HEK293 (cell line): ENCODE measurements around the gene GNAS.
A peak's percentile ranks its signal among the peaks of the same experiment; 100 is the strongest.

Experiments
- CTCF ChIA-PET: fragments of 350-600 bp; formaldehyde crosslinking; extraction: SDS; loops from one replicate; lab custom pipeline; 2021; ENCODE audit warnings: antibody characterized with exemption; lab: Yijun Ruan, JAX
- POLR2A ChIA-PET: fragments of 300-600 bp; formaldehyde crosslinking; extraction: SDS; loops from one replicate; lab custom pipeline; 2020; ENCODE audit warnings: antibody characterized with exemption, inconsistent platforms; lab: Yijun Ruan, JAX
- H3K27ac ChIP-seq: fragments of 200-500 bp; sonication (Bioruptor generic); 2 replicates; pipeline ENCODE4 v1.5.1; 2014; ENCODE audit warnings: low read depth, low read length, control low read depth, inconsistent platforms; ENCODE audit errors: extremely low read depth
- H3K36me3 ChIP-seq, 2 experiments: fragments of 200-500 bp in 1 of 2; sonication (Bioruptor generic) in 1 of 2; 1 replicate in 1 of 2; 2 replicates in 1 of 2; pipeline ENCODE4 v1.5.1; 2014 to 2017; ENCODE audit warnings: inconsistent platforms in 2 of 2, low read length in 2 of 2; ENCODE audit not compliant: control insufficient read depth in 2 of 2, insufficient read depth in 1 of 2
- H3K4me1 ChIP-seq: fragments of 200-500 bp; sonication (Bioruptor generic); 2 replicates; pipeline ENCODE4 v1.5.1; 2014; ENCODE audit warnings: mild to moderate bottlenecking, low read length, inconsistent platforms; ENCODE audit not compliant: control insufficient read depth, insufficient read depth
- H3K4me3 ChIP-seq: 2 replicates; pipeline ENCODE4 v1.5.1; 2011; ENCODE audit warnings: low read depth, mild to moderate bottlenecking, control low read depth, low read length, moderate library complexity
- H3K9me3 ChIP-seq: fragments of 200-500 bp; sonication (Bioruptor generic); 2 replicates; pipeline ENCODE4 v1.5.1; 2014; ENCODE audit warnings: low read depth, low read length, inconsistent platforms; ENCODE audit not compliant: control insufficient read depth, insufficient read depth
- GFI1B ChIP-seq: fragments of 450-650 bp; formaldehyde crosslinking; IDR thresholded peaks from 2 replicates; pipeline ENCODE4 v1.5.1; 2016; ENCODE audit warnings: missing biosample characterization, missing genetic modification characterization
- IKZF3 ChIP-seq: fragments of 450-650 bp; IDR thresholded peaks from 2 replicates; pipeline ENCODE4 v1.5.0; 2018; ENCODE audit warnings: missing biosample characterization, mild to moderate bottlenecking, missing genetic modification characterization, moderate library complexity
- KLF16 ChIP-seq: fragments of 450-650 bp; formaldehyde crosslinking; IDR thresholded peaks from 2 replicates; pipeline ENCODE4 v1.5.1; 2017; ENCODE audit warnings: missing biosample characterization, missing genetic modification characterization
- KLF8 ChIP-seq: fragments of 450-650 bp; formaldehyde crosslinking; IDR thresholded peaks from 2 replicates; pipeline ENCODE4 v1.5.1; 2016; ENCODE audit warnings: missing biosample characterization, missing genetic modification characterization
- OSR2 ChIP-seq: fragments of 450-650 bp; formaldehyde crosslinking; IDR thresholded peaks from 2 replicates; pipeline ENCODE4 v1.5.1; 2016; ENCODE audit warnings: missing biosample characterization, missing genetic modification characterization
- PRDM1 ChIP-seq: fragments of 450-650 bp; formaldehyde crosslinking; IDR thresholded peaks from 2 replicates; pipeline ENCODE4; 2016; ENCODE audit warnings: missing biosample characterization, missing genetic modification characterization
- SCRT2 ChIP-seq: fragments of 450-650 bp; formaldehyde crosslinking; IDR thresholded peaks from 2 replicates; pipeline ENCODE4 v1.5.1; 2016; ENCODE audit warnings: missing biosample characterization, missing genetic modification characterization
- SP7 ChIP-seq: fragments of 450-650 bp; formaldehyde crosslinking; IDR thresholded peaks from 2 replicates; pipeline ENCODE4 v1.5.1; 2016; ENCODE audit warnings: missing biosample characterization, missing genetic modification characterization
- WT1 ChIP-seq: fragments of 450-650 bp; formaldehyde crosslinking; IDR thresholded peaks from 2 replicates; pipeline ENCODE4 v1.5.1; 2016; ENCODE audit warnings: missing biosample characterization, missing genetic modification characterization
- ZBTB17 ChIP-seq: fragments of 450-650 bp; formaldehyde crosslinking; IDR thresholded peaks from 2 replicates; pipeline ENCODE4 v1.5.1; 2016; ENCODE audit warnings: missing biosample characterization, missing genetic modification characterization
- ZBTB21 ChIP-seq: fragments of 450-650 bp; formaldehyde crosslinking; IDR thresholded peaks from 2 replicates; pipeline ENCODE4 v1.5.1; 2017; ENCODE audit warnings: missing biosample characterization, missing genetic modification characterization
- ZNF10 ChIP-seq: fragments of 450-650 bp; formaldehyde crosslinking; IDR thresholded peaks from 2 replicates; pipeline ENCODE4 v1.5.1; 2017; ENCODE audit warnings: missing biosample characterization, missing genetic modification characterization
- ZNF239 ChIP-seq: fragments of 450-650 bp; formaldehyde crosslinking; IDR thresholded peaks from 2 replicates; pipeline ENCODE4 v1.5.1; 2016; ENCODE audit warnings: missing biosample characterization, missing genetic modification characterization
- ZNF292 ChIP-seq: fragments of 450-650 bp; formaldehyde crosslinking; IDR thresholded peaks from 2 replicates; pipeline ENCODE4 v1.5.1; 2016; ENCODE audit warnings: low read depth, missing biosample characterization, missing genetic modification characterization, borderline replicate concordance
- ZNF394 ChIP-seq: fragments of 450-650 bp; formaldehyde crosslinking; IDR thresholded peaks from 2 replicates; pipeline ENCODE4 v1.5.1; 2016; ENCODE audit warnings: missing biosample characterization, missing genetic modification characterization, mild to moderate bottlenecking, moderate library complexity, borderline replicate concordance
- ZNF501 ChIP-seq: fragments of 450-650 bp; formaldehyde crosslinking; IDR thresholded peaks from 2 replicates; pipeline ENCODE4 v1.5.1; 2016; ENCODE audit warnings: missing biosample characterization, missing genetic modification characterization
- ZNF629 ChIP-seq: fragments of 450-650 bp; formaldehyde crosslinking; IDR thresholded peaks from 2 replicates; pipeline ENCODE4 v1.5.1; 2017; ENCODE audit warnings: missing biosample characterization, missing genetic modification characterization
- TF ChIP-seq, protein P1 (sequence below): fragments of 450-650 bp; formaldehyde crosslinking; IDR thresholded peaks from 2 replicates; pipeline ENCODE4 v1.5.1; 2017; ENCODE audit warnings: missing biosample characterization, missing genetic modification characterization
- TF ChIP-seq, protein P2 (sequence below): fragments of 450-650 bp; formaldehyde crosslinking; IDR thresholded peaks from 2 replicates; pipeline ENCODE4 v1.5.1; 2016; ENCODE audit warnings: missing biosample characterization, missing genetic modification characterization
- TF ChIP-seq, protein P3 (sequence below): fragments of 450-650 bp; formaldehyde crosslinking; IDR thresholded peaks from 2 replicates; pipeline ENCODE4 v1.5.1; 2016; ENCODE audit warnings: missing biosample characterization, missing genetic modification characterization
- TF ChIP-seq, protein P4 (sequence below): fragments of 450-650 bp; formaldehyde crosslinking; IDR thresholded peaks from 2 replicates; pipeline ENCODE4 v1.5.1; 2017; ENCODE audit warnings: missing biosample characterization, missing genetic modification characterization
- TF ChIP-seq, protein P5 (sequence below): fragments of 450-650 bp; formaldehyde crosslinking; IDR thresholded peaks from 2 replicates; pipeline ENCODE4 v1.5.1; 2016; ENCODE audit warnings: missing biosample characterization, missing genetic modification characterization

Gene GNAS

DNA sequence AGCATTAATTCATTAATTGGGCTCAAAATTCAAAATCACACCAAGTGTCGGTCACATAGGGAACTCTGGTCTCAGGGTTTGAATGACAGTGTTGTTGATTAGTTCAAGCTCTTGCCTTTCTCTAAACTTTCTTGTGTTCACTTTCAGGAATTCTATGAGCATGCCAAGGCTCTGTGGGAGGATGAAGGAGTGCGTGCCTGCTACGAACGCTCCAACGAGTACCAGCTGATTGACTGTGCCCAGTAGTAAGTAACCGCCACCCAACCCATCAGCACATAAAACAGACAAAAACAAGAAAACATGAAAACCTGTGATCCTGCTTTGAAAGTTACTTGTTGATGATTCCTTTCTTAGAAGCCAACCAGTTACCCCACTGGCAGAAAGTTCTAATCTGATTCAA is 52.7 kb downstream of the GNAS start:
- 0 out of 2 replicates have a peak, but pooled peaks have one; percentile 27 for TF ChIP-seq SCRT2 (tag by site-specific recombination)
- TF ChIP-seq ZNF292 (tag by site-specific recombination), result no peak
- TF ChIP-seq PRDM1 (tag by site-specific recombination), result peak; percentile 61
- Histone ChIP-seq H3K4me1 (peaks cover 20% of the 10 kb centered on the region), H3K36me3 (peaks cover 22 to 89% of the 10 kb centered on the region in 2 experiments), H3K27ac (no peak overlapping the region), H3K9me3 (no peaks in the 10 kb centered on the region), H3K4me3 (no peak overlapping the region)
- POLR2A ChIA-PET, result no interaction called here
- CTCF ChIA-PET, result no interaction called here

DNA sequence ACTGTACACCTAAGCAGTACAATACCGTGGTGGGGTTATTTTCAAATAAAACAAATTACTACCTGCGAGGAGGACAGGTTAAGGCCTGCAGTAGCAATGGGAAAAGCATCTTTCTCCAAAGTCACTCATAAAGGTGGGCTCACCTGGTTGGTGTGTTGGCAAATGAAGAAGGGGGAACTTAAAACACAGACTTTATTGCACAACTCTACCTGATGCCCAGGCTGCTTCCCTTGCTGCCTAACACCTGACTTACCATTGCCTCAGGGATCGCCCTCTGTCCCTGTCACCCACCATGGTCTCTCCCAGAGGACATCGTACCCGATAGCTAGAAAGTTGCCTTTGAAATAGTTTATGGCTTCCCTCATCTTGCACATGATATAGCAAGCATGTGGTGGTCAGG is 53.6 kb downstream of the GNAS start:
- CTCF ChIA-PET, result no interaction called here
- Histone ChIP-seq H3K36me3 (peaks cover 31 to 90% of the 10 kb centered on the region in 2 experiments), H3K27ac (peak overlapping the region; percentile 4; the same call in 1 of the 2 replicates), H3K4me3 (no peak overlapping the region), H3K9me3 (no peaks in the 10 kb centered on the region), H3K4me1 (peaks cover 20% of the 10 kb centered on the region)
- TF ChIP-seq, protein P1, sequence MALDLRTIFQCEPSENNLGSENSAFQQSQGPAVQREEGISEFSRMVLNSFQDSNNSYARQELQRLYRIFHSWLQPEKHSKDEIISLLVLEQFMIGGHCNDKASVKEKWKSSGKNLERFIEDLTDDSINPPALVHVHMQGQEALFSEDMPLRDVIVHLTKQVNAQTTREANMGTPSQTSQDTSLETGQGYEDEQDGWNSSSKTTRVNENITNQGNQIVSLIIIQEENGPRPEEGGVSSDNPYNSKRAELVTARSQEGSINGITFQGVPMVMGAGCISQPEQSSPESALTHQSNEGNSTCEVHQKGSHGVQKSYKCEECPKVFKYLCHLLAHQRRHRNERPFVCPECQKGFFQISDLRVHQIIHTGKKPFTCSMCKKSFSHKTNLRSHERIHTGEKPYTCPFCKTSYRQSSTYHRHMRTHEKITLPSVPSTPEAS (tag by site-specific recombination), result no peak
- TF ChIP-seq, protein P2, sequence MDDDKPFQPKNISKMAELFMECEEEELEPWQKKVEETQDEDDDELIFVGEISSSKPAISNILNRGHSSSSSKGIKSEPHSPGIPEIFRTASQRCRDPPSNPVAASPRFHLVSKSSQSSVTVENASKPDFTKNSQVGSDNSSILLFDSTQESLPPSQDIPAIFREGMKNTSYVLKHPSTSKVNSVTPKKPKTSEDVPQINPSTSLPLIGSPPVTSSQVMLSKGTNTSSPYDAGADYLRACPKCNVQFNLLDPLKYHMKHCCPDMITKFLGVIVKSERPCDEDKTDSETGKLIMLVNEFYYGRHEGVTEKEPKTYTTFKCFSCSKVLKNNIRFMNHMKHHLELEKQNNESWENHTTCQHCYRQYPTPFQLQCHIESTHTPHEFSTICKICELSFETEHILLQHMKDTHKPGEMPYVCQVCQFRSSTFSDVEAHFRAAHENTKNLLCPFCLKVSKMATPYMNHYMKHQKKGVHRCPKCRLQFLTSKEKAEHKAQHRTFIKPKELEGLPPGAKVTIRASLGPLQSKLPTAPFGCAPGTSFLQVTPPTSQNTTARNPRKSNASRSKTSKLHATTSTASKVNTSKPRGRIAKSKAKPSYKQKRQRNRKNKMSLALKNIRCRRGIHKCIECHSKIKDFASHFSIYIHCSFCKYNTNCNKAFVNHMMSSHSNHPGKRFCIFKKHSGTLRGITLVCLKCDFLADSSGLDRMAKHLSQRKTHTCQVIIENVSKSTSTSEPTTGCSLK (tag by site-specific recombination), result no peak
- POLR2A ChIA-PET, result no interaction called here

DNA sequence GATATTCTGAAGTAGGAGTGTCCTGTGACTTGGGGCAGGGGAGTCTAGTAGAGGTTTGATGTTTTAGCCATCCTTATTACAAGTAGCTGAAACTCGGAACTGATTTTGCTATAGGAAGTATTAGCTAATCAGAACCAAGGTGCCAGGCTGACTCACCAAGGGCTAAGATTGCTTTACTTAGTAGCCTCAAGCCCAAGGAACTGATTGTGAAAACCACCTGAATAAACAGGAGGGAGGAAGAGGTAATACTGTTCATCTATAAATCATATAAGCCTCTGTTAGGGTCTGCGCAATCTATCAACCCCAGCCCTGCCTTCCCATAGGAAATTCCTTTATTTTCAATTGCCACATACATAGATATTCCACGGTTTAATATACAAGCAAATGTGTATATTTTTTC is 54.4 kb downstream of the GNAS start:
- no peak overlapping the region for H3K4me3 ChIP-seq
- H3K4me1 ChIP-seq, result peaks cover 20% of the 10 kb centered on the region
- TF ChIP-seq ZNF629 (tag by site-specific recombination) (peak; percentile 40; the same call in 1 of the 2 replicates), WT1 (tag by site-specific recombination) (peak; percentile 79), OSR2 (tag by site-specific recombination) (peak; percentile 61), ZNF239 (no peak), ZNF394 (tag by site-specific recombination) (no peak), KLF8 (tag by site-specific recombination) (0 out of 2 replicates have a peak, but pooled peaks have one; percentile 29), GFI1B (tag by site-specific recombination) (peak; percentile 87), SP7 (tag by site-specific recombination) (0 out of 2 replicates have a peak, but pooled peaks have one; percentile 12), ZBTB21 (tag by site-specific recombination) (no peak), ZBTB17 (peak; percentile 56; the same call in 1 of the 2 replicates), ZNF501 (no peak), KLF16 (tag by site-specific recombination) (0 out of 2 replicates have a peak, but pooled peaks have one; percentile 18), ZNF10 (tag by site-specific recombination) (peak; percentile 71; the same call in 1 of the 2 replicates), IKZF3 (tag by site-specific recombination) (0 out of 2 replicates have a peak, but pooled peaks have one; percentile 58)
- TF ChIP-seq, protein P3, sequence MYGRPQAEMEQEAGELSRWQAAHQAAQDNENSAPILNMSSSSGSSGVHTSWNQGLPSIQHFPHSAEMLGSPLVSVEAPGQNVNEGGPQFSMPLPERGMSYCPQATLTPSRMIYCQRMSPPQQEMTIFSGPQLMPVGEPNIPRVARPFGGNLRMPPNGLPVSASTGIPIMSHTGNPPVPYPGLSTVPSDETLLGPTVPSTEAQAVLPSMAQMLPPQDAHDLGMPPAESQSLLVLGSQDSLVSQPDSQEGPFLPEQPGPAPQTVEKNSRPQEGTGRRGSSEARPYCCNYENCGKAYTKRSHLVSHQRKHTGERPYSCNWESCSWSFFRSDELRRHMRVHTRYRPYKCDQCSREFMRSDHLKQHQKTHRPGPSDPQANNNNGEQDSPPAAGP (tag by site-specific recombination), result no peak
- TF ChIP-seq, protein P4, sequence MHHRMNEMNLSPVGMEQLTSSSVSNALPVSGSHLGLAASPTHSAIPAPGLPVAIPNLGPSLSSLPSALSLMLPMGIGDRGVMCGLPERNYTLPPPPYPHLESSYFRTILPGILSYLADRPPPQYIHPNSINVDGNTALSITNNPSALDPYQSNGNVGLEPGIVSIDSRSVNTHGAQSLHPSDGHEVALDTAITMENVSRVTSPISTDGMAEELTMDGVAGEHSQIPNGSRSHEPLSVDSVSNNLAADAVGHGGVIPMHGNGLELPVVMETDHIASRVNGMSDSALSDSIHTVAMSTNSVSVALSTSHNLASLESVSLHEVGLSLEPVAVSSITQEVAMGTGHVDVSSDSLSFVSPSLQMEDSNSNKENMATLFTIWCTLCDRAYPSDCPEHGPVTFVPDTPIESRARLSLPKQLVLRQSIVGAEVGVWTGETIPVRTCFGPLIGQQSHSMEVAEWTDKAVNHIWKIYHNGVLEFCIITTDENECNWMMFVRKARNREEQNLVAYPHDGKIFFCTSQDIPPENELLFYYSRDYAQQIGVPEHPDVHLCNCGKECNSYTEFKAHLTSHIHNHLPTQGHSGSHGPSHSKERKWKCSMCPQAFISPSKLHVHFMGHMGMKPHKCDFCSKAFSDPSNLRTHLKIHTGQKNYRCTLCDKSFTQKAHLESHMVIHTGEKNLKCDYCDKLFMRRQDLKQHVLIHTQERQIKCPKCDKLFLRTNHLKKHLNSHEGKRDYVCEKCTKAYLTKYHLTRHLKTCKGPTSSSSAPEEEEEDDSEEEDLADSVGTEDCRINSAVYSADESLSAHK (tag by site-specific recombination), result 0 out of 2 replicates have a peak, but pooled peaks have one; percentile 8
- TF ChIP-seq, protein P5, sequence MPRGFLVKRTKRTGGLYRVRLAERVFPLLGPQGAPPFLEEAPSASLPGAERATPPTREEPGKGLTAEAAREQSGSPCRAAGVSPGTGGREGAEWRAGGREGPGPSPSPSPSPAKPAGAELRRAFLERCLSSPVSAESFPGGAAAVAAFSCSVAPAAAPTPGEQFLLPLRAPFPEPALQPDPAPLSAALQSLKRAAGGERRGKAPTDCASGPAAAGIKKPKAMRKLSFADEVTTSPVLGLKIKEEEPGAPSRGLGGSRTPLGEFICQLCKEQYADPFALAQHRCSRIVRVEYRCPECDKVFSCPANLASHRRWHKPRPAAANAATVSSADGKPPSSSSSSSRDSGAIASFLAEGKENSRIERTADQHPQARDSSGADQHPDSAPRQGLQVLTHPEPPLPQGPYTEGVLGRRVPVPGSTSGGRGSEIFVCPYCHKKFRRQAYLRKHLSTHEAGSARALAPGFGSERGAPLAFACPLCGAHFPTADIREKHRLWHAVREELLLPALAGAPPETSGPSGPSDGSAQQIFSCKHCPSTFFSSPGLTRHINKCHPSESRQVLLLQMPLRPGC, result no peak
- no peaks in the 10 kb centered on the region for H3K9me3 ChIP-seq
- ChIA-PET CTCF (interaction anchor here (0.6 to 1.4 kb wide), 2 partner anchors 13 to 37 kb away, joined by 3 read pairs; no protein-coding TSS in a partner anchor), POLR2A (interaction anchor here (1.4 kb wide), 1 partner anchor 125 kb away, joined by 6 read pairs; the partner anchor contains the start of gene ATP5F1E)
- H3K27ac ChIP-seq, result peak overlapping the region; percentile 56; the same call in 1 of the 2 replicates
- H3K36me3 ChIP-seq, result peaks cover 32 to 97% of the 10 kb centered on the region in 2 experiments
